ENCODE data around the gene IQGAP2.

- TF ChIP-seq ZFP30 (CRISPR knock-in tag; IDR thresholded peaks at IDR 0.05) (no peak), ZNF565 (CRISPR knock-in tag; conservative IDR thresholded peaks at IDR 0.05; ENCODE audit: low read depth) (no peak), GLIS3 (CRISPR knock-in tag; IDR thresholded peaks at IDR 0.05) (no peak), CREB5 (CRISPR knock-in tag; IDR thresholded peaks at IDR 0.05; ENCODE audit: low read depth) (no peak), ARNTL (CRISPR knock-in tag; IDR thresholded peaks at IDR 0.05; ENCODE audit: borderline replicate concordance, low read depth) (no peak)
Observed at GRCh38 chr5:76594107-76594506, 191.0 kb downstream of the IQGAP2 start.

All from SK-N-SH treated with all-trans-retinoic acid at 6 μM for 48 hours (cell line).